Fibroblast of lung (primary cell): ENCODE results near the gene PLA2G4B. TPM values are rescaled to one million over a fixed set of nuclear protein-coding genes. Genes with fewer than 3 reads are reported as not detected.

Experiments used
- DNase-seq, 2 donors: peaks; one replicate each; pipeline versions ENCODE4 v3.0.0 to v3.0.0-alpha.2; 2010; ENCODE audit warnings: low read depth in 2 of 2
- H2AFZ ChIP-seq: 2 replicates; pipeline ENCODE4 v1.5.1; 2012; ENCODE audit warnings: low read length, control low read depth, inconsistent platforms
- H3K27ac ChIP-seq: 2 replicates; pipeline ENCODE4 v1.5.1; 2011; ENCODE audit warnings: low read length, control low read depth; ENCODE audit not compliant: insufficient read depth
- H3K27me3 ChIP-seq: 2 replicates; pipeline ENCODE4 v1.5.1; 2011; ENCODE audit warnings: mild to moderate bottlenecking, low read length; ENCODE audit not compliant: control insufficient read depth, insufficient read depth
- H3K36me3 ChIP-seq: 2 replicates; pipeline ENCODE4 v1.5.1; 2011; ENCODE audit warnings: low read length; ENCODE audit not compliant: control insufficient read depth, insufficient read depth
- H3K4me1 ChIP-seq: 2 replicates; pipeline ENCODE4 v1.5.1; 2011; ENCODE audit warnings: low read length; ENCODE audit not compliant: control insufficient read depth, insufficient read depth; ENCODE audit errors: extremely low read depth
- H3K4me2 ChIP-seq: 2 replicates; pipeline ENCODE4 v1.5.1; 2011; ENCODE audit warnings: low read length, control low read depth; ENCODE audit not compliant: insufficient read depth; ENCODE audit errors: extremely low read depth
- H3K4me3 ChIP-seq, 4 experiments: fragments of 200-600 bp in 1 of 4; sonication (generic) in 1 of 4; replicated peaks in 1 of 4; 2 replicates each; pipeline ENCODE4 v1.5.1; 2011 to 2016; ENCODE audit warnings: low read length in 4 of 4, low read depth in 3 of 4, mild to moderate bottlenecking in 3 of 4, control low read depth in 2 of 4, inconsistent platforms in 1 of 4, mixed read lengths in 1 of 4; ENCODE audit not compliant: insufficient read depth in 1 of 4; ENCODE audit errors: control extremely low read depth in 1 of 4
- H3K79me2 ChIP-seq: 2 replicates; pipeline ENCODE4 v1.5.1; 2012; ENCODE audit warnings: mild to moderate bottlenecking, low read length, inconsistent platforms; ENCODE audit not compliant: control insufficient read depth, insufficient read depth
- H3K9ac ChIP-seq: 2 replicates; pipeline ENCODE4 v1.5.1; 2011; ENCODE audit warnings: mild to moderate bottlenecking, low read length, control low read depth; ENCODE audit not compliant: insufficient read depth
- H3K9me3 ChIP-seq: 2 replicates; pipeline ENCODE4 v1.5.1; 2012; ENCODE audit warnings: low read depth, low read length; ENCODE audit not compliant: control insufficient read depth, insufficient read depth
- H4K20me1 ChIP-seq: 2 replicates; pipeline ENCODE4 v1.5.1; 2011; ENCODE audit warnings: low read length; ENCODE audit not compliant: control insufficient read depth, insufficient read depth; ENCODE audit errors: extremely low read depth
- EZH2 ChIP-seq: IDR thresholded peaks from 2 replicates; pipeline ENCODE4 v1.5.1; 2012; ENCODE audit warnings: low read length, control low read depth, mild to moderate bottlenecking; ENCODE audit errors: missing control alignments
- polyA plus RNA-seq, 2 donors: library from polyadenylated mRNA; depleted of rRNA in 1 of 2; stranded (reverse) in 1 of 2; unstranded in 1 of 2; fragments of >200 nt; gene quantifications; 2 replicates each; pipeline ENCODE4 v1.2.1, GENCODE V29; 2011 to 2012; ENCODE audit warnings: missing spikeins in 1 of 2
- total RNA-seq: library from RNA; depleted of rRNA; stranded (reverse); fragments of >200 nt; gene quantifications from 2 replicates; pipeline ENCODE4 v1.2.1, GENCODE V29; 2014
- TF ChIP-seq, protein P1 (sequence below), 2 donors: IDR thresholded peaks in 1 of 2; conservative IDR thresholded peaks in 1 of 2; 1 replicate in 1 of 2; 2 replicates in 1 of 2; pipeline ENCODE4 v1.5.1; 2011 to 2012; ENCODE audit warnings: low read length in 2 of 2, control low read depth in 1 of 2, inconsistent platforms in 1 of 2, low read depth in 1 of 2, mild to moderate bottlenecking in 1 of 2

PLA2G4B gene
- total and polyA plus RNA-seq, 2 donors (not counting 1 experiment from before 2014, with no cell fraction given) = 0.99 to 1.2 TPM

DNA sequence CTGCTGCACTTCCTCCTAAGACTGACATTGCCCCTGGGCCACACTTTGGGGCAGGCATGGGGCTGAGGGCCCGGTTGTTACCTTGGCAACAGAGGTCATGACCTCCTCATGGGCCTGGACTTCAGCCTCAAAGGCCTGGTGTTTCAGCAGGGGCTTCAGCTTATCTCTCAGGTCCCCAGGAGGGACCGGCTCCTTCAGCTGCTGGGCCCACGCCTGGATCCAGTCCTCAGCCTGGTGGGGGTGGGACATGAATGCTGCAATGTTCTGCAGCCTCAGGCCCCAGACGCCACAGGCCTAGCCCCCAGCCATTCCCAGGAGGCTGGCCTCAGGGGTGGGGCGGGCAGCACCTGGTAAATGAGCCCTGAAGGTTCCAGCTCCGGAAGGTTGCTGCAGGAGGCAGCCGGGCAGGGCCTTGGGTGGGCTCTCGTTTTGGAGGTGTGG, 27.6 kb downstream of the PLA2G4B start:
- H3K36me3 ChIP-seq = no peaks in the 10 kb centered on the region
- no peak overlapping the region for H3K4me2 ChIP-seq
- no peak for DNase-seq
- TF ChIP-seq EZH2 = no peak
- TF ChIP-seq, protein P1, sequence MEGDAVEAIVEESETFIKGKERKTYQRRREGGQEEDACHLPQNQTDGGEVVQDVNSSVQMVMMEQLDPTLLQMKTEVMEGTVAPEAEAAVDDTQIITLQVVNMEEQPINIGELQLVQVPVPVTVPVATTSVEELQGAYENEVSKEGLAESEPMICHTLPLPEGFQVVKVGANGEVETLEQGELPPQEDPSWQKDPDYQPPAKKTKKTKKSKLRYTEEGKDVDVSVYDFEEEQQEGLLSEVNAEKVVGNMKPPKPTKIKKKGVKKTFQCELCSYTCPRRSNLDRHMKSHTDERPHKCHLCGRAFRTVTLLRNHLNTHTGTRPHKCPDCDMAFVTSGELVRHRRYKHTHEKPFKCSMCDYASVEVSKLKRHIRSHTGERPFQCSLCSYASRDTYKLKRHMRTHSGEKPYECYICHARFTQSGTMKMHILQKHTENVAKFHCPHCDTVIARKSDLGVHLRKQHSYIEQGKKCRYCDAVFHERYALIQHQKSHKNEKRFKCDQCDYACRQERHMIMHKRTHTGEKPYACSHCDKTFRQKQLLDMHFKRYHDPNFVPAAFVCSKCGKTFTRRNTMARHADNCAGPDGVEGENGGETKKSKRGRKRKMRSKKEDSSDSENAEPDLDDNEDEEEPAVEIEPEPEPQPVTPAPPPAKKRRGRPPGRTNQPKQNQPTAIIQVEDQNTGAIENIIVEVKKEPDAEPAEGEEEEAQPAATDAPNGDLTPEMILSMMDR (conservative IDR thresholded peaks at IDR 0.05 in 1 of 2, IDR thresholded peaks at IDR 0.05 in 1 of 2; ENCODE audit: low read depth in 1 of 2, low read length in 2 of 2) = no peak
- no peaks in the 10 kb centered on the region for H3K27me3 ChIP-seq
- H3K4me3 ChIP-seq = no peak overlapping the region
- no peaks in the 10 kb centered on the region for H3K79me2 ChIP-seq
- H3K9ac ChIP-seq = no peak overlapping the region
- H4K20me1 ChIP-seq = no peaks in the 10 kb centered on the region
- no peak overlapping the region for H3K27ac ChIP-seq
- no peak overlapping the region for H2AFZ ChIP-seq
- no peaks in the 10 kb centered on the region for H3K9me3 ChIP-seq
- peaks cover 6% of the 10 kb centered on the region for H3K4me1 ChIP-seq

DNA sequence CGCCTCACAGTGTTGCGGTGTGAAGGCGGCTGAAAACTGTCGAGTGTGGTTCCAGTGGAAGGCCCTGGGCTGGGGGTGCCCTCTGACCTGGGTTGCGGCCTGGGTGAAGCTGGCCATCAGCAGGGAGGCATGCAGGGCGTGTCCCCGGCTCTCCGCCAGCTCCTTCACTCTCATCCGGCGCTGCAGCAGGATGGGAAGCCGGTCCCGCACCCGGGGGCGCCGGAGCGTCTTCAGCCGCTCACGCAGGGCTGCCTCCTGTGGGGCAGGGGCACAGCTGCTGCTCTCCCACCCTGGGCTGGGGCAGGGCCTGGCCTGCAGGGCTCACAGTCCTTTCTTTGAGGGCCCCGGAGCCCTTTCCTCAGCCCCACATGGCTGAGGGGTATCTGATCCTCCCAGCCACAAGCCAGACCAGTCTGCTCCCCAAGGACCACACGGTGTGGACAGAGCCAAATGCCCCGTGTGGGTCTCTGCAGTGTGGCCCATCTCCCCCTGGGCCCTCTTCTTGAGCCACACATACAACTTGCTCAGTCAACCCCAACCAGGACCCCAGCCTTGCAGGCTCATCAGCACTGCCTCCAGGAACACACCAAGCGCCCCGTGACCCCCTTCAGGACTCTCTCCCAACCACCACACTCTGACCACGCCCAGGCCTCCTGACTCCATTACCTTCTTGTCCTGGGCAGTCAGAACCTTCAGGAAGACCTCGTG, 28.4 kb downstream of the PLA2G4B start:
- no peaks in the 10 kb centered on the region for H3K36me3 ChIP-seq
- DNase-seq = no peak
- no peak overlapping the region for H3K27ac ChIP-seq
- no peak overlapping the region for H3K4me3 ChIP-seq
- peaks cover 6% of the 10 kb centered on the region for H3K4me1 ChIP-seq
- no peaks in the 10 kb centered on the region for H3K79me2 ChIP-seq
- no peak overlapping the region for H3K9ac ChIP-seq
- H2AFZ ChIP-seq = no peak overlapping the region
- H3K9me3 ChIP-seq = no peaks in the 10 kb centered on the region
- H3K27me3 ChIP-seq = no peaks in the 10 kb centered on the region
- TF ChIP-seq, protein P1 (conservative IDR thresholded peaks at IDR 0.05 in 1 of 2, IDR thresholded peaks at IDR 0.05 in 1 of 2; ENCODE audit: low read depth in 1 of 2, low read length in 2 of 2) = no peak
- no peak for TF ChIP-seq EZH2
- no peak overlapping the region for H3K4me2 ChIP-seq
- H4K20me1 ChIP-seq = no peaks in the 10 kb centered on the region

DNA sequence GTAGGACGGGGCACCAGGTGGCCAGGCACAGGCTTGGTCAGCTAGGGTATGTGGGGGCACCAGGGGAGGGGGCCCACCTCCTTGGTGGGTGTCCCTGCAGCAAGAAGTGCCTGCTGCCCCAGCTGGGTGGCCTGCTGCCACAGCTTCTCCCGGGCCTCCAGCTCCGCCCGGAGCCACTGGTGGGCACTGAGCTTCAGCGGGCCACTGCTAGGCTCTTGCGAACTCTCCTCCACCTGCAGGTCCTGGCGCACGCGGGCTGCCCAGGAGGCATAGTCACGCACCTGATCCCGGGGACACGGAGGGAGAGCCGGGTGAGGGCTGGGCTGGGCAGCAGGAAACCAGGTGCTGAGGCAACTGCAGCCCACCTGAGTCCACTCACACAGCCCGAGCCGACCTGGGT, 29.7 kb downstream of the PLA2G4B start:
- TF ChIP-seq, protein P1 (conservative IDR thresholded peaks at IDR 0.05 in 1 of 2, IDR thresholded peaks at IDR 0.05 in 1 of 2; ENCODE audit: low read depth in 1 of 2, low read length in 2 of 2) = no peak
- TF ChIP-seq EZH2 = no peak
- DNase-seq = no peak
- H3K9ac ChIP-seq = no peak overlapping the region
- H3K4me2 ChIP-seq = no peak overlapping the region
- H3K9me3 ChIP-seq = no peaks in the 10 kb centered on the region
- no peaks in the 10 kb centered on the region for H3K27me3 ChIP-seq
- peaks cover 6% of the 10 kb centered on the region for H3K4me1 ChIP-seq
- H3K36me3 ChIP-seq = no peaks in the 10 kb centered on the region
- H3K79me2 ChIP-seq = no peaks in the 10 kb centered on the region
- H3K27ac ChIP-seq = no peak overlapping the region
- no peak overlapping the region for H2AFZ ChIP-seq
- H3K4me3 ChIP-seq = no peak overlapping the region
- H4K20me1 ChIP-seq = no peaks in the 10 kb centered on the region
